Activated T-helper 1 cell treated with anti-CD3 and anti-CD28 coated beads, Interleukin-12 subunit alpha, Interleukin-12 subunit beta, Interleukin-2, Interleukin-4 antibody, amounts not matched to agents 30 ng/mL and 10 ng/mL and 1 ng/mL, durations not matched to agents 14 hours and 24 hours and 36 hours (primary cell): ENCODE measurements around the gene LMO2. TPM values are rescaled to one million over a fixed set of nuclear protein-coding genes. Genes with fewer than 3 reads are reported as not detected.
A peak's percentile ranks its signal among the peaks of the same experiment; 100 is the strongest.

Source experiments
- DNase-seq: peaks from one replicate; pipeline ENCODE4 v3.0.0; 2021; ENCODE audit warnings: low spot score
- H3K27ac Mint-ChIP-seq: one replicate; pipeline ENCODE4 v1.8.0; 2021; ENCODE audit warnings: mild to moderate bottlenecking, mixed read lengths
- H3K27me3 Mint-ChIP-seq: one replicate; pipeline ENCODE4 v1.8.0; 2022; ENCODE audit warnings: mild to moderate bottlenecking, moderate library complexity, mixed read lengths; ENCODE audit not compliant: insufficient read depth
- H3K36me3 Mint-ChIP-seq: one replicate; pipeline ENCODE4 v1.8.0; 2021; ENCODE audit warnings: low read depth, mixed read lengths
- H3K4me1 Mint-ChIP-seq: one replicate; pipeline ENCODE4 v1.8.0; 2021; ENCODE audit warnings: low read depth, mixed read lengths
- H3K4me3 Mint-ChIP-seq: one replicate; pipeline ENCODE4 v1.8.0; 2021; ENCODE audit warnings: mild to moderate bottlenecking, moderate library complexity, mixed read lengths
- H3K9me3 Mint-ChIP-seq: one replicate; pipeline ENCODE4 v1.8.0; 2021; ENCODE audit warnings: mixed read lengths
- intact Hi-C: fragments of 100-400 bp; cut with micrococcal nuclease; formaldehyde crosslinking; loops from one replicate; pipeline ENCODE4 v1.15.1; 2024
- total RNA-seq: library from RNA; stranded (reverse); gene quantifications from 2 replicates; pipeline ENCODE4 v1.2.3, GENCODE V29; 2022

The LMO2 gene
- total RNA-seq, 1 donor from 2014 or later, result not detected

GRCh38 chr11:33893711-33894397, 2.0 kb upstream of the LMO2 start:
- H3K27ac Mint-ChIP-seq, result peak overlapping the region; percentile 16
- intact Hi-C loops, result loop anchor here (1.0 to 5.0 kb wide), 6 partner anchors 158 to 882 kb away; partner anchors contain the start of genes ABTB2 and CAPRIN1
- no peak overlapping the region for H3K4me3 Mint-ChIP-seq
- H3K36me3 Mint-ChIP-seq, result no peaks in the 10 kb centered on the region
- H3K27me3 Mint-ChIP-seq, result peaks cover 64% of the 10 kb centered on the region
- H3K9me3 Mint-ChIP-seq, result no peaks in the 10 kb centered on the region
- H3K4me1 Mint-ChIP-seq, result peaks cover 22% of the 10 kb centered on the region
- DNase-seq, result peak; percentile 38

- no peak for DNase-seq
- no peak overlapping the region for H3K4me3 Mint-ChIP-seq
- H3K9me3 Mint-ChIP-seq, result no peaks in the 10 kb centered on the region
- intact Hi-C loops, result loop anchor here (1.0 to 5.0 kb wide), 6 partner anchors 159 to 881 kb away; partner anchors contain the start of genes ABTB2 and CAPRIN1
- H3K27me3 Mint-ChIP-seq, result peaks cover 67% of the 10 kb centered on the region
- no peaks in the 10 kb centered on the region for H3K36me3 Mint-ChIP-seq
- H3K4me1 Mint-ChIP-seq, result peaks cover 22% of the 10 kb centered on the region
- no peak overlapping the region for H3K27ac Mint-ChIP-seq
Measured at GRCh38 chr11:33892906-33893594, 1.2 kb upstream of the LMO2 start.

GRCh38 chr11:33889821-33890378, 2.0 kb downstream of the LMO2 start:
- Mint-ChIP-seq H3K36me3 (no peaks in the 10 kb centered on the region), H3K27ac (no peak overlapping the region), H3K27me3 (peaks cover 61% of the 10 kb centered on the region), H3K9me3 (no peaks in the 10 kb centered on the region), H3K4me3 (no peak overlapping the region), H3K4me1 (peaks cover 22% of the 10 kb centered on the region)
- intact Hi-C loops, result loop anchor here (5.0 kb wide), 3 partner anchors 162 to 878 kb away; partner anchors contain the start of gene CAPRIN1
- no peak for DNase-seq

GRCh38 chr11:33889296-33889695, 2.6 kb downstream of the LMO2 start:
- Mint-ChIP-seq H3K36me3 (no peaks in the 10 kb centered on the region), H3K4me3 (no peak overlapping the region), H3K27me3 (peaks cover 57% of the 10 kb centered on the region), H3K4me1 (peaks cover 16% of the 10 kb centered on the region), H3K9me3 (no peaks in the 10 kb centered on the region), H3K27ac (no peak overlapping the region)
- intact Hi-C loops, result no loop called here
- DNase-seq, result no peak

GRCh38 chr11:33887886-33888285, 4.0 kb downstream of the LMO2 start:
- no peaks in the 10 kb centered on the region for H3K9me3 Mint-ChIP-seq
- H3K27ac Mint-ChIP-seq, result no peak overlapping the region
- peaks cover 2% of the 10 kb centered on the region for H3K4me1 Mint-ChIP-seq
- intact Hi-C loops, result no loop called here
- peaks cover 57% of the 10 kb centered on the region for H3K27me3 Mint-ChIP-seq
- no peak for DNase-seq
- H3K4me3 Mint-ChIP-seq, result no peak overlapping the region
- no peaks in the 10 kb centered on the region for H3K36me3 Mint-ChIP-seq

GRCh38 chr11:33885338-33886005, 6.4 kb downstream of the LMO2 start:
- no peak for DNase-seq

GRCh38 chr11:33884601-33885000, 7.3 kb downstream of the LMO2 start:
- no peak overlapping the region for H3K4me3 Mint-ChIP-seq
- H3K36me3 Mint-ChIP-seq, result no peaks in the 10 kb centered on the region
- DNase-seq, result no peak
- intact Hi-C loops, result no loop called here
- no peaks in the 10 kb centered on the region for H3K9me3 Mint-ChIP-seq
- no peak overlapping the region for H3K27ac Mint-ChIP-seq
- no peaks in the 10 kb centered on the region for H3K4me1 Mint-ChIP-seq
- H3K27me3 Mint-ChIP-seq, result peaks cover 55% of the 10 kb centered on the region

More at GRCh38 chr11:33885338-33886005, 6.4 kb downstream of the LMO2 start:
- no peak overlapping the region for H3K27ac Mint-ChIP-seq
- no peaks in the 10 kb centered on the region for H3K9me3 Mint-ChIP-seq
- H3K4me1 Mint-ChIP-seq, result no peaks in the 10 kb centered on the region
- H3K36me3 Mint-ChIP-seq, result no peaks in the 10 kb centered on the region
- intact Hi-C loops, result no loop called here
- peaks cover 61% of the 10 kb centered on the region for H3K27me3 Mint-ChIP-seq
- no peak overlapping the region for H3K4me3 Mint-ChIP-seq

GRCh38 chr11:33884035-33884434, 7.8 kb downstream of the LMO2 start:
- no peak overlapping the region for H3K4me3 Mint-ChIP-seq
- H3K36me3 Mint-ChIP-seq, result no peaks in the 10 kb centered on the region

GRCh38 chr11:33881651-33882503, 10.0 kb downstream of the LMO2 start:
- Mint-ChIP-seq H3K4me1 (no peaks in the 10 kb centered on the region), H3K27me3 (peaks cover 60% of the 10 kb centered on the region), H3K4me3 (no peak overlapping the region), H3K27ac (no peak overlapping the region), H3K9me3 (no peaks in the 10 kb centered on the region), H3K36me3 (no peaks in the 10 kb centered on the region)
- no peak for DNase-seq
- intact Hi-C loops, result no loop called here

More at GRCh38 chr11:33884035-33884434, 7.8 kb downstream of the LMO2 start:
- Mint-ChIP-seq H3K4me1 (no peaks in the 10 kb centered on the region), H3K27ac (no peak overlapping the region), H3K9me3 (no peaks in the 10 kb centered on the region), H3K27me3 (peaks cover 55% of the 10 kb centered on the region)
- intact Hi-C loops, result no loop called here
- no peak for DNase-seq

- Mint-ChIP-seq H3K36me3 (no peaks in the 10 kb centered on the region), H3K4me1 (no peaks in the 10 kb centered on the region), H3K27ac (no peak overlapping the region), H3K27me3 (peaks cover 62% of the 10 kb centered on the region), H3K4me3 (no peak overlapping the region), H3K9me3 (no peaks in the 10 kb centered on the region)
- intact Hi-C loops, result no loop called here
- no peak for DNase-seq
Measured at GRCh38 chr11:33880979-33881378, 10.9 kb downstream of the LMO2 start.

GRCh38 chr11:33879375-33879774, 12.5 kb downstream of the LMO2 start:
- H3K9me3 Mint-ChIP-seq, result no peaks in the 10 kb centered on the region
- peaks cover 60% of the 10 kb centered on the region for H3K27me3 Mint-ChIP-seq
- intact Hi-C loops, result no loop called here
- no peak for DNase-seq
- H3K27ac Mint-ChIP-seq, result no peak overlapping the region
- no peak overlapping the region for H3K4me3 Mint-ChIP-seq
- H3K36me3 Mint-ChIP-seq, result no peaks in the 10 kb centered on the region
- H3K4me1 Mint-ChIP-seq, result no peaks in the 10 kb centered on the region

- H3K27me3 Mint-ChIP-seq, result peaks cover 55% of the 10 kb centered on the region
- no peak for DNase-seq
Measured at GRCh38 chr11:33877038-33877437, 14.8 kb downstream of the LMO2 start.

More at GRCh38 chr11:33877038-33877437, 14.8 kb downstream of the LMO2 start:
- Mint-ChIP-seq H3K9me3 (no peaks in the 10 kb centered on the region), H3K27ac (no peak overlapping the region), H3K4me1 (no peaks in the 10 kb centered on the region), H3K36me3 (no peaks in the 10 kb centered on the region), H3K4me3 (no peak overlapping the region)
- intact Hi-C loops, result no loop called here
